ENCODE data around the gene QRICH2.

QRICH2 gene

DNA sequence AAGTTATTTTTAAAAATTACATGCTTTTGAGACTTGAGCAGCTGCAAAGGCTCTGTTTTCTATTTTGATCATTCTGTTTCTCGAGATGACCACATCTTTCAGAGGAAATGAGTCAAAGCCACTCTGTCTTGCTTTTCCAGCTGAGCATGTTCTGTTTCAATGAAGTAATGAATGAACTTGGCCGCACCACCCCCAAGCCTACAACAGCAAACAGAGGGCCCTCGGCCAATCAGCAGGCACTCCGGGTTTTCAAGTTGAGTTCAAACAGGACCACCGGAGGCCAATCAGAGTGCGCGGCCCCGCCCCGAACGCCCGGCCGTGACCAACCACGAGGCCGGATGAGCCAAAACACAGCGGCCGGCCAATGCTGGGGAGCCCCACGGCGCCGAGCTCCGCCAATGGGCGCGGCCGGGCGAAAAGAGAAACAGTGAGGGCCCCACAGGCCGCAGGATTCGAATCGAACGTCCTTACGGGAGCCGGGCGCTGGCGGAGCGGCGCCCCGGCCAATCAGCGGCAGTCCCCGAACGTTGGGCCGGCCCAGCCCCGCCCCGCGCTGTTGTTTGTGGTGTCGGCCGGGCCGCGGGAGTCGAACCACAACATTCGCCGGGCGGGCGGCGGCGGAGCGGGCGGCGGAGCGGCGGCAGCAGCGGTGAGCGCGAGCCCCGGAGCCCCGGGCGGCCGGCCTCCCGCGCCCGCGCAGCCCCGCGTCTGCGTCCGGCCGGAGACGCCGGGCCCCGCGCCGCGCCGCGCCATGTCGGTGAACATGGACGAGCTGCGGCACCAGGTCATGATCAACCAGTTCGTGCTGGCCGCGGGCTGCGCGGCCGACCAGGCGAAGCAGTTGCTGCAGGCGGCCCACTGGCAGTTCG lies 43.1 kb downstream of the QRICH2 start, which contains the start of gene UBALD2:
UBALD2 (plus strand) TSS at position 594 of the 869 bp plus-strand sequence; CDS start at position 752, 158 bp downstream.
- Histone ChIP-seq H3K27me3 (ENCODE audit: insufficient read depth, low read length, poor library complexity) (no peaks in the 10 kb centered on the region), H2AFZ (ENCODE audit: low read depth, low read length) (peak within 1 kb of the TSS; percentile 68), H3K79me2 (ENCODE audit: insufficient read depth, low read length) (peaks cover 47% of the 10 kb centered on the region), H3K9ac (ENCODE audit: low read depth, low read length) (peak within 1 kb of the TSS; percentile 96), H3K4me3 (ENCODE audit: low read depth in 1 of 2, low read length in 2 of 2) (peak within 1 kb of the TSS; percentile 76 to 92; a peak in 3 of 4 replicates), H4K20me1 (ENCODE audit: insufficient read depth, low read length) (peaks cover 38% of the 10 kb centered on the region), H3K9me3 (ENCODE audit: insufficient read depth, low read length, severe bottlenecking) (no peaks in the 10 kb centered on the region), H3K27ac (ENCODE audit: low read length) (peak within 1 kb of the TSS; percentile 85), H3K4me1 (ENCODE audit: insufficient read depth, low read length) (peaks cover 56% of the 10 kb centered on the region), H3K4me2 (ENCODE audit: insufficient read depth, low read length) (peak within 1 kb of the TSS; percentile 91), H3K36me3 (ENCODE audit: insufficient read depth, low read length) (peaks cover 44% of the 10 kb centered on the region)
- ATAC-seq (ENCODE audit: insufficient read depth, low read depth), result peak; percentile 94
- peak; percentile 50 for TF ChIP-seq EZH2 (IDR thresholded peaks at IDR 0.05; ENCODE audit: borderline replicate concordance, low read depth, low read length, severe bottlenecking)
- TF ChIP-seq, protein P1, sequence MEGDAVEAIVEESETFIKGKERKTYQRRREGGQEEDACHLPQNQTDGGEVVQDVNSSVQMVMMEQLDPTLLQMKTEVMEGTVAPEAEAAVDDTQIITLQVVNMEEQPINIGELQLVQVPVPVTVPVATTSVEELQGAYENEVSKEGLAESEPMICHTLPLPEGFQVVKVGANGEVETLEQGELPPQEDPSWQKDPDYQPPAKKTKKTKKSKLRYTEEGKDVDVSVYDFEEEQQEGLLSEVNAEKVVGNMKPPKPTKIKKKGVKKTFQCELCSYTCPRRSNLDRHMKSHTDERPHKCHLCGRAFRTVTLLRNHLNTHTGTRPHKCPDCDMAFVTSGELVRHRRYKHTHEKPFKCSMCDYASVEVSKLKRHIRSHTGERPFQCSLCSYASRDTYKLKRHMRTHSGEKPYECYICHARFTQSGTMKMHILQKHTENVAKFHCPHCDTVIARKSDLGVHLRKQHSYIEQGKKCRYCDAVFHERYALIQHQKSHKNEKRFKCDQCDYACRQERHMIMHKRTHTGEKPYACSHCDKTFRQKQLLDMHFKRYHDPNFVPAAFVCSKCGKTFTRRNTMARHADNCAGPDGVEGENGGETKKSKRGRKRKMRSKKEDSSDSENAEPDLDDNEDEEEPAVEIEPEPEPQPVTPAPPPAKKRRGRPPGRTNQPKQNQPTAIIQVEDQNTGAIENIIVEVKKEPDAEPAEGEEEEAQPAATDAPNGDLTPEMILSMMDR (IDR thresholded peaks at IDR 0.05; ENCODE audit: borderline replicate concordance, extremely low read depth, low read length, poor library complexity, severe bottlenecking), result no peak
- peak; percentile 99 for DNase-seq

DNA sequence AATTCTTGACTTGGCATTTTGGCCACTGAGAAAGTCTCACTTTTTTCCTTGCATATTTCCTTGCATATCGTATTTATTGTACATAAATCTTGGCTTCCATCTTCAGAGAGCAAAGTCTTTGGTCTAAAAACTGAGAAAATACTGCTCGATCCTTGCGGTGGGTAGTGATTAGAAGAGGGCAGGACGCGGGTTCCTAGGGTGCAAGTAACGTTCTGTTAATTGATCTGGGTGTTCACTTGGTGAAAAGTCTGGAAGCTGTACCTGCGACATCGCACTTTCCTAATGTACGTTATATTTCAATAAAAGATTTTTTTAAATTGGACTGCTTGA lies 43.7 kb downstream of the QRICH2 start:
- DNase-seq (no peak), ATAC-seq (ENCODE audit: insufficient read depth, low read depth) (no peak)
- peaks cover 50% of the 10 kb centered on the region for H3K4me1 ChIP-seq (ENCODE audit: insufficient read depth, low read length)
- TF ChIP-seq, protein P1 (IDR thresholded peaks at IDR 0.05; ENCODE audit: borderline replicate concordance, extremely low read depth, low read length, poor library complexity, severe bottlenecking), result no peak
- TF ChIP-seq EZH2 (IDR thresholded peaks at IDR 0.05; ENCODE audit: borderline replicate concordance, low read depth, low read length, severe bottlenecking), result no peak
- H3K36me3 ChIP-seq (ENCODE audit: insufficient read depth, low read length), result peaks cover 38% of the 10 kb centered on the region
- H3K27me3 ChIP-seq (ENCODE audit: insufficient read depth, low read length, poor library complexity), result no peaks in the 10 kb centered on the region
- no peaks in the 10 kb centered on the region for H3K9me3 ChIP-seq (ENCODE audit: insufficient read depth, low read length, severe bottlenecking)
- H3K9ac ChIP-seq (ENCODE audit: low read depth, low read length), result peak overlapping the region; percentile 46
- H2AFZ ChIP-seq (ENCODE audit: low read depth, low read length), result peak overlapping the region; percentile 17
- peaks cover 32% of the 10 kb centered on the region for H4K20me1 ChIP-seq (ENCODE audit: insufficient read depth, low read length)
- peak overlapping the region; percentile 60 for H3K4me2 ChIP-seq (ENCODE audit: insufficient read depth, low read length)
- peak overlapping the region; percentile 85 for H3K27ac ChIP-seq (ENCODE audit: low read length)
- H3K79me2 ChIP-seq (ENCODE audit: insufficient read depth, low read length), result peaks cover 41% of the 10 kb centered on the region
- peak overlapping the region in 1 of 2 experiments; percentile 76; a peak in 2 of 4 replicates for H3K4me3 ChIP-seq (ENCODE audit: low read depth in 1 of 2, low read length in 2 of 2)

DNA sequence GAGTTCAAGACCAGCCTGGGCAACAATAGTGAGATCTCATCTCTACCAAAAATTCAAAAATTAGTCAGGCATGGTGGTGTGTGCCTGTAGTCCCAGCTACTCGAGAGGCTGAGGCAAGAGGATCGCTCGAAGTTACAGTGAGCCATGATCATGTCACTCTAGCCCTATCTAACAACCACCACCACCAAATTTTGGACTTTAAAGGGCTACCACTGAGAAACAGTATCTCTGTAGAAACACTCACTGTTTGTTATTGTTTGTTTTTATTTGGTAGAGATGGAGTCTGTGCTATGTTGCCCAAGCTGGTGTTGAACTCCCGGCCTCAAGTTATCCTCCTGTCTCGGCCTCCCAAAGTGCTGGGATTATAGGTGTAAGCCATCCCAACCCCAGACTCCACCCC lies 44.2 kb downstream of the QRICH2 start:
- Histone ChIP-seq H3K79me2 (ENCODE audit: insufficient read depth, low read length) (peaks cover 37% of the 10 kb centered on the region), H4K20me1 (ENCODE audit: insufficient read depth, low read length) (peaks cover 27% of the 10 kb centered on the region), H3K9ac (ENCODE audit: low read depth, low read length) (peak overlapping the region; percentile 46), H3K36me3 (ENCODE audit: insufficient read depth, low read length) (peaks cover 33% of the 10 kb centered on the region), H3K4me1 (ENCODE audit: insufficient read depth, low read length) (peaks cover 45% of the 10 kb centered on the region), H3K27me3 (ENCODE audit: insufficient read depth, low read length, poor library complexity) (no peaks in the 10 kb centered on the region), H3K27ac (ENCODE audit: low read length) (peak overlapping the region; percentile 85), H3K9me3 (ENCODE audit: insufficient read depth, low read length, severe bottlenecking) (no peaks in the 10 kb centered on the region), H3K4me2 (ENCODE audit: insufficient read depth, low read length) (0 out of 2 replicates have a peak overlapping the region, but pooled peaks have one; percentile 60), H2AFZ (ENCODE audit: low read depth, low read length) (no peak overlapping the region), H3K4me3 (ENCODE audit: low read depth in 1 of 2, low read length in 2 of 2) (no peak overlapping the region)
- TF ChIP-seq, protein P1 (IDR thresholded peaks at IDR 0.05; ENCODE audit: borderline replicate concordance, extremely low read depth, low read length, poor library complexity, severe bottlenecking), result no peak
- no peak for ATAC-seq (ENCODE audit: insufficient read depth, low read depth)
- no peak for DNase-seq
